Neural progenitor cell (in vitro differentiated cells): ENCODE results near the gene SLC39A2.

Experiments used
- EZH2 ChIP-seq: fragments of 200-600 bp; sonication (generic); IDR thresholded peaks from 2 replicates; pipeline ENCODE4 v1.6.1; 2017; ENCODE audit warnings: antibody characterized with exemption, mild to moderate bottlenecking, moderate library complexity
- EZH2phosphoT487 ChIP-seq: fragments of 200-600 bp; sonication (generic); IDR thresholded peaks from 2 replicates; pipeline ENCODE4 v1.6.1; 2017; ENCODE audit warnings: antibody characterized with exemption
- TF ChIP-seq, protein P1 (sequence below): fragments of 200-600 bp; sonication (generic); IDR thresholded peaks from 2 replicates; pipeline ENCODE4 v1.5.1; 2017; ENCODE audit warnings: antibody characterized with exemption, mild to moderate bottlenecking

- TF ChIP-seq, protein P1, sequence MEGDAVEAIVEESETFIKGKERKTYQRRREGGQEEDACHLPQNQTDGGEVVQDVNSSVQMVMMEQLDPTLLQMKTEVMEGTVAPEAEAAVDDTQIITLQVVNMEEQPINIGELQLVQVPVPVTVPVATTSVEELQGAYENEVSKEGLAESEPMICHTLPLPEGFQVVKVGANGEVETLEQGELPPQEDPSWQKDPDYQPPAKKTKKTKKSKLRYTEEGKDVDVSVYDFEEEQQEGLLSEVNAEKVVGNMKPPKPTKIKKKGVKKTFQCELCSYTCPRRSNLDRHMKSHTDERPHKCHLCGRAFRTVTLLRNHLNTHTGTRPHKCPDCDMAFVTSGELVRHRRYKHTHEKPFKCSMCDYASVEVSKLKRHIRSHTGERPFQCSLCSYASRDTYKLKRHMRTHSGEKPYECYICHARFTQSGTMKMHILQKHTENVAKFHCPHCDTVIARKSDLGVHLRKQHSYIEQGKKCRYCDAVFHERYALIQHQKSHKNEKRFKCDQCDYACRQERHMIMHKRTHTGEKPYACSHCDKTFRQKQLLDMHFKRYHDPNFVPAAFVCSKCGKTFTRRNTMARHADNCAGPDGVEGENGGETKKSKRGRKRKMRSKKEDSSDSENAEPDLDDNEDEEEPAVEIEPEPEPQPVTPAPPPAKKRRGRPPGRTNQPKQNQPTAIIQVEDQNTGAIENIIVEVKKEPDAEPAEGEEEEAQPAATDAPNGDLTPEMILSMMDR: no peak
- no peak for TF ChIP-seq EZH2phosphoT487
- TF ChIP-seq EZH2: no peak
Measured at GRCh38 chr14:20997115-20997514, 2.0 kb upstream of the SLC39A2 start.
